SKM-1 treated with dmso at 0.1 percent for 144 hours (cell line): ENCODE measurements around the gene ACVR1.
"Not testable (repeated sequence)": the region's sequence is repeated elsewhere in the genome, so short reads cannot be mapped to it uniquely, and the experiment has no call there.

Experiments
- DNase-seq: peaks from one replicate; lab custom pipeline; 2025; ENCODE audit not compliant: unreplicated experiment; lab: John Stamatoyannopoulos, UW

The ACVR1 gene

GRCh38 chr2:157830696-157831570 lies 45.2 kb downstream of the ACVR1 start:
- no peak for DNase-seq

- no peak for DNase-seq
Observed at GRCh38 chr2:157830266-157830665, 45.9 kb downstream of the ACVR1 start.

- no peak for DNase-seq
Observed at GRCh38 chr2:157827377-157827776, 48.8 kb downstream of the ACVR1 start.

- not testable (repeated sequence) for DNase-seq
Observed at GRCh38 chr2:157826644-157827043, 49.5 kb downstream of the ACVR1 start.

GRCh38 chr2:157825885-157826284 lies 50.2 kb downstream of the ACVR1 start:
- no peak for DNase-seq

GRCh38 chr2:157822993-157823392 lies 53.1 kb downstream of the ACVR1 start:
- no peak for DNase-seq

GRCh38 chr2:157822533-157822932 lies 53.6 kb downstream of the ACVR1 start:
- no peak for DNase-seq

- no peak for DNase-seq
Observed at GRCh38 chr2:157821519-157822131, 54.5 kb downstream of the ACVR1 start.

- DNase-seq = no peak
Observed at GRCh38 chr2:157820193-157820592, 55.9 kb downstream of the ACVR1 start.

GRCh38 chr2:157819761-157820160 lies 56.4 kb downstream of the ACVR1 start:
- DNase-seq = no peak

GRCh38 chr2:157818227-157818626 lies 57.9 kb downstream of the ACVR1 start:
- no peak for DNase-seq

GRCh38 chr2:157815421-157815820 lies 60.7 kb downstream of the ACVR1 start:
- no peak for DNase-seq

- DNase-seq = no peak
Observed at GRCh38 chr2:157813467-157813866, 62.7 kb downstream of the ACVR1 start.

- no peak for DNase-seq
Observed at GRCh38 chr2:157810037-157810436, 66.1 kb downstream of the ACVR1 start.

GRCh38 chr2:157809212-157809611 lies 66.9 kb downstream of the ACVR1 start:
- no peak for DNase-seq

GRCh38 chr2:157808421-157808820 lies 67.7 kb downstream of the ACVR1 start:
- no peak for DNase-seq

GRCh38 chr2:157806426-157807077 lies 69.6 kb downstream of the ACVR1 start:
- DNase-seq = no peak

GRCh38 chr2:157805519-157805918 lies 70.6 kb downstream of the ACVR1 start:
- DNase-seq = no peak

- DNase-seq = no peak
Observed at GRCh38 chr2:157804355-157804754, 71.8 kb downstream of the ACVR1 start.

- no peak for DNase-seq
Observed at GRCh38 chr2:157803952-157804351, 72.2 kb downstream of the ACVR1 start.

GRCh38 chr2:157803476-157803875 lies 72.7 kb downstream of the ACVR1 start:
- no peak for DNase-seq
